ENCODE data around the gene RPAIN.

RPAIN gene

GRCh38 chr17:5481451-5481850 is 61.5 kb downstream of the RPAIN start:
- no peak overlapping the region for H3K4me3 ChIP-seq (replicated peaks; ENCODE audit: low read depth, low read length)
- TF ChIP-seq CTCF (IDR thresholded peaks at IDR 0.05; ENCODE audit: low read length, missing control alignments): no peak

More at GRCh38 chr17:5481451-5481850, 61.5 kb downstream of the RPAIN start:
- no peak for DNase-seq (ENCODE audit: low read depth)

Data from fibroblast of pulmonary artery (primary cell).